HEK293T (cell line): Measurements from ENCODE around the gene STBD1.

Source experiments
- ARNT ChIP-seq: fragments of 450-650 bp; IDR thresholded peaks from 2 replicates; pipeline ENCODE4 v1.6.1; 2017; ENCODE audit warnings: mild to moderate bottlenecking
- BHLHE40 ChIP-seq: fragments of 450-650 bp; IDR thresholded peaks from 2 replicates; pipeline ENCODE4 v1.6.1; 2016; ENCODE audit warnings: mild to moderate bottlenecking, moderate library complexity, borderline replicate concordance
- CTBP1 ChIP-seq: fragments of 450-650 bp; IDR thresholded peaks from 2 replicates; pipeline ENCODE4 v1.6.1; 2016; ENCODE audit warnings: borderline replicate concordance
- FOXA1 ChIP-seq: fragments of 450-650 bp; IDR thresholded peaks from 2 replicates; pipeline ENCODE4 v1.6.1; 2016; ENCODE audit warnings: mild to moderate bottlenecking
- HDGF ChIP-seq: fragments of 450-650 bp; IDR thresholded peaks from 2 replicates; pipeline ENCODE4 v1.6.1; 2017; ENCODE audit warnings: antibody characterized with exemption, borderline replicate concordance
- NFRKB ChIP-seq: fragments of 450-650 bp; IDR thresholded peaks from 2 replicates; pipeline ENCODE4 v1.6.1; 2016; ENCODE audit warnings: mild to moderate bottlenecking, moderate library complexity
- SP1 ChIP-seq: fragments of 450-650 bp; IDR thresholded peaks from 2 replicates; pipeline ENCODE4 v1.6.1; 2017
- SUZ12 ChIP-seq: fragments of 450-650 bp; IDR thresholded peaks from 2 replicates; pipeline ENCODE4 v1.6.1; 2016; ENCODE audit warnings: mild to moderate bottlenecking
- ZNF384 ChIP-seq: fragments of 450-650 bp; IDR thresholded peaks from 2 replicates; pipeline ENCODE4 v1.6.1; 2016
- TF ChIP-seq, protein P1 (sequence below): fragments of 450-650 bp; IDR thresholded peaks from 2 replicates; pipeline ENCODE4 v1.6.1; 2016

DNA sequence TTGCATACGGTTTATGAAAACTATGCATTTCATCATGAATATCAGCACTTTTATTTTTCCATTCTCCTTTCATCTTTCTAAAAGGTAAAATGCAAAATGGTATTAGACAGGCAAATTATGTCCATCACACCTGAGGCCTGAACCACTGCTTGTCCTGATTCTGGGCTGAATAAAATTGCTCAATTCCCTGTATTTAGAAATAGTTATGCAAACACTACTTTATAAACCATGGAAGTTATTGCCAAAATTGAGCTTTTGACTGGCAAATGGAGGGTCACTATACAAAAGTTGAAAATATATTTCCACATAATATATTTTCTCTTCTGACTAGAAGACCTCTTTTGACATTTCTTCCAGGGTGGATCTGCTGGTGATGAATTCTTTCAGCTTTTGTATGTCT lies 34.0 kb upstream of the STBD1 start:
- TF ChIP-seq FOXA1 (no peak), ARNT (no peak), ZNF384 (no peak), BHLHE40 (no peak), SP1 (no peak), CTBP1 (no peak), NFRKB (no peak), HDGF (no peak), SUZ12 (no peak)
- TF ChIP-seq, protein P1, sequence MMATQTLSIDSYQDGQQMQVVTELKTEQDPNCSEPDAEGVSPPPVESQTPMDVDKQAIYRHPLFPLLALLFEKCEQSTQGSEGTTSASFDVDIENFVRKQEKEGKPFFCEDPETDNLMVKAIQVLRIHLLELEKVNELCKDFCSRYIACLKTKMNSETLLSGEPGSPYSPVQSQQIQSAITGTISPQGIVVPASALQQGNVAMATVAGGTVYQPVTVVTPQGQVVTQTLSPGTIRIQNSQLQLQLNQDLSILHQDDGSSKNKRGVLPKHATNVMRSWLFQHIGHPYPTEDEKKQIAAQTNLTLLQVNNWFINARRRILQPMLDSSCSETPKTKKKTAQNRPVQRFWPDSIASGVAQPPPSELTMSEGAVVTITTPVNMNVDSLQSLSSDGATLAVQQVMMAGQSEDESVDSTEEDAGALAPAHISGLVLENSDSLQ = no peak
